ENCODE data around the gene ICOS.

DNA sequence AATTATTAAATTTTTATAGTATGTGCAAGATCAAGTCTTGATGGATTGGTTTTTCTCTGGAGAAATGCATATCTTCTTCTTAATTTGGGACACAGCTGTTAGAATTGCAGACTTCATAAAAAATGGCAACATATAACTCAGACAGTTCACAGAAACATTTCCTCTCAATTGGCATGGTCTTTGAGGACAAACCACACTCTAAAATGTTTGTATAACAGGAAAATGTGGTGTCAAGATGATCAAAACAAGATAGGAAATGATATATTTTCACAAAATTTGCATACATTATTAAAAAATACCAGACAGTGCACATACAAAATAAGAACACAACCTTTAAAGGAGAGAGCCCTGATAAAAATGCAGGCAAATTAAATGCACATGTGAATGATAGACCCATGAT, 63.9 kb downstream of the ICOS start:
- TF ChIP-seq EP300 (IDR thresholded peaks at IDR 0.05) (no peak), CTCF (IDR thresholded peaks at IDR 0.05) (no peak), POLR2A (IDR thresholded peaks at IDR 0.05) (no peak)
